ENCODE data around the gene XCL1.

Gene XCL1

GRCh38 chr1:168607872-168608428 is 31.5 kb downstream of the XCL1 start:
- DNase-seq: no peak

- no peak for DNase-seq
Measured at GRCh38 chr1:168608796-168609715, 32.7 kb downstream of the XCL1 start.

- DNase-seq: no peak
Measured at GRCh38 chr1:168609741-168610510, 33.5 kb downstream of the XCL1 start.

- no peak for DNase-seq
Measured at GRCh38 chr1:168613038-168613451, 36.6 kb downstream of the XCL1 start.

GRCh38 chr1:168613691-168614231 is 37.4 kb downstream of the XCL1 start:
- no peak for DNase-seq

- DNase-seq: no peak
Measured at GRCh38 chr1:168614235-168614634, 37.8 kb downstream of the XCL1 start.

GRCh38 chr1:168615965-168616364 is 39.6 kb downstream of the XCL1 start:
- DNase-seq: no peak

- DNase-seq: no peak
Measured at GRCh38 chr1:168617974-168618750, 41.8 kb downstream of the XCL1 start.

- no peak for DNase-seq
Measured at GRCh38 chr1:168618886-168619285, 42.5 kb downstream of the XCL1 start.

GRCh38 chr1:168621356-168621755 is 45.0 kb downstream of the XCL1 start:
- no peak for DNase-seq

GRCh38 chr1:168623003-168623828 is 46.8 kb downstream of the XCL1 start:
- no peak for DNase-seq

- no peak for DNase-seq
Measured at GRCh38 chr1:168623831-168624230, 47.4 kb downstream of the XCL1 start.

- DNase-seq: no peak
Measured at GRCh38 chr1:168626326-168626725, 49.9 kb downstream of the XCL1 start.

GRCh38 chr1:168627370-168627769 is 51.0 kb downstream of the XCL1 start:
- no peak for DNase-seq

GRCh38 chr1:168628807-168629206 is 52.4 kb downstream of the XCL1 start:
- DNase-seq: no peak

GRCh38 chr1:168629466-168629865 is 53.1 kb downstream of the XCL1 start:
- no peak for DNase-seq

Measured in NCI-H1436 treated with DMSO at 0.1 percent for 48 hours (cell line).